Stimulated activated CD4-positive, alpha-beta T cell treated with anti-CD3 and anti-CD28 coated beads, Interleukin-1b, Interleukin-23, amount 100 ng/mL, for 24 hours (primary cell): ENCODE measurements around the gene C11orf24.
A peak's percentile ranks its signal among the peaks of the same experiment; 100 is the strongest.
"Not testable (repeated sequence)": the region's sequence is repeated elsewhere in the genome, so short reads cannot be mapped to it uniquely, and the experiment has no call there.

ENCODE experiments used
- DNase-seq, 4 experiments: peaks; one replicate each; pipeline ENCODE4 v3.0.0-alpha.2; 2020; ENCODE audit warnings: low read depth in 4 of 4, low spot score in 1 of 4

Gene C11orf24

DNA sequence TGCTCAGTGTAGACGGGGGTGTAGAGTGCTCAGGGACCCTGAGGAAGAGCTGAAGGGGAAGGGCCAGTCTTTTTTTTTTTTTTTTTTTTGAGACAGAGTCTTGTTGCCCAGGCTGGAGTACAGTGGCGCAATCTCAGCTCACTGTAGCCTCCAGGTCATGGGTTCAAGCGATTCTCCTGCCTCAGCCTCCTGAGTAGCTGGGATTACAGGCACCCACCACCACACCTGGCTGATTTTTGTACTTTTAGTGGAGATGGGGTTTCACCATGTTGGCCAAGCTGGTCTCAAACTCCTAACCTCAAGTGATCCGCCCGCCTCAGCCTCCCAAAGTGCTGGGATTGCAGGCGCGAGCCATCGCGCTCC, 27.7 kb upstream of the C11orf24 start:
- not testable (repeated sequence) for DNase-seq

DNA sequence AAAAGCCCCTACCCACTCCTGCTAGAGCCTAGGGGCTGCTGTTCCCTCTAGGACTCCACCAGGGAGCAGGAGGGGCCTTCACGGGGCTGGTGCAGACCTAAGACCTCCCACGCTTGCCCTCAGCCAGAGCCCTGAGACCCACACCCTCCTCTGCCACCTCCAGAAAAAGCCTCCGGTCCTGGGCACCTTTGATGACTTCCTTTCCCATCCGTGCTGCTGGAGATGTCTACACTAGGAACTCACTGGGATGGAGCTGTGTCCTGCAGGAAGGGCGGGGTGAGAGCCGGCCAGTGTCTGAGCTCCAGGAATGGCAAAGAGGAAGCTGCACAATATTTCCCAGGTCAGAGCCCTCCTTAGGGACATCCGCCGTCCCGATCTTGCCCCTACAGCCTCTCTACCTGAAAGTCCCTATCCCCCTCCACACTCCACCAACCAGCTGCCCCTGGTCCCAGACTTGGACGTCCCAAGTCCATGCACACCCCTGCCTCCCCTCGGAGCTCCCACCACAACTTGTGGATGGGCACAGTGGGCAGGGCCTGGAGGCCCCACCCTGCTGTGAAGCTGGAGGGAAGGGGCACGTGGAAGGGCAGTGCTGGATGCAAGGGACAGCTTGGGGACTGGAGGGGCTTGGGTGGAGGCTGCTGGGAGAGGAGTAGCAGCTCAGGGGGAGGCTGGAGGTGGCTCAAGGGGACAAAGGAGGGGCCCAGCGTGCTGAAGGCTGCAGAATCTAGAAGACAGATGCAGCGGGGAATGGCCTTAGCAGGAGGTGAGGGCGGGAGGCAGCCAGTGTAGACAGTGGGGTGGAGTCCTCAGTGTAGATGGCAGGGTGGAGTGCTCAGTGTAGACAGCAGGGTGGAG, 27.1 kb upstream of the C11orf24 start:
- no peak for DNase-seq

DNA sequence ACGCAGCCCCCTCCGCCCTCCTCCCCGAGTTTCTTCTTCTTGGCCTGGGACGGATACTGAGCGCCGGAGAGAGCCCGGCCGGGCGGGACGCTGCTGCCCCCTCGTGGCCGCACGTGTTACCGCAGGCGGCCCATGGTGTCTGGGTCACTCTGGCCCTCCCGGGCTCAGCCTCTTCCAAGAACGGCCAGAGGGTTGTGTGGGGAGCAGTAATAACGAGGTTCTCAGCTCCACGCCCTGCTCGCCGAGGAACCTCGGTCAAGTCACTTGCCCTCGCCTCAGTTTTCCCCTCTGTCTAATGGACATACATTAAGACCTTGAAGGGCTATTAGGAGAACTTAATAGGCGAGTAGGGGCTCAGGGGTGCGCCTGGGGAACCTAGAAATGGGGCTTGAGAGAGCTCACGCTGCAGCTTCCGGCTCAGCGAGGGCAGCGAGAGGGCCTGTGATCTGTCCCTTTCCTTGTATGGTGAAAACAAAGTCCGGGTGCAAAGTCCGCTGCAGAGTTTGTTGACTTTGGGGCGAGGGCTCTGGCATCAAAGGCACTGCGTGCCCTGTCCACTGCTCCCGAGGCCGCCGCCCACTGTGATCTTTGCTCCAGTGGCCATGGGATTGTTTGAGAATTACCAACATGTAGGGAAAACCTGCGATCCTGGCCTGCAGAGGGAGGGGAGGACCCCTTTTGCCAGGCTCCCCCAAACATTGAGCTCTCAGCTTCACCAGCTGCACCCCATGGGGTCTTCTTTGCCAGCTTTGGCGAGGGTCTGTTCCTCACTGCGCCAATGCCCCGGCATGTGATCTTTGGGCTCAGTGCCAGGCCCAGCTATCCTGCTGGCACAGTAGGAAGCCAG, 26.3 kb upstream of the C11orf24 start:
- DNase-seq, result peak; percentile 47 to 68 (median 58)

DNA sequence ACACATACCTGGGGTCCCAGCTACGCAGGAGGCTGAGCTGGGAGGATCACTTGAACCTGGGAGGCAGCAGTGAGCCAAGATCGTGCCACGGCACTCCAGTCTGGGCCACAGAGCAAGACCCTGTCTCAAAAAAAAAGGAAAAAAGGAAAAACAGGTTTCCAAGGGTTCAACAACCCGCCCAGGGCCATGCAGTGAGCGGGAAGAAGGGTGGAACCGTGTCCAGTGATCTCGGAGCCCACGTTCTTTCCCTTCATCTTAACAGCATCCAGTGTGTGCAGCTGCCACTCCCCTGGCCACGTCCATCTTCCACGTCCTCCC, 25.7 kb upstream of the C11orf24 start:
- no peak for DNase-seq

DNA sequence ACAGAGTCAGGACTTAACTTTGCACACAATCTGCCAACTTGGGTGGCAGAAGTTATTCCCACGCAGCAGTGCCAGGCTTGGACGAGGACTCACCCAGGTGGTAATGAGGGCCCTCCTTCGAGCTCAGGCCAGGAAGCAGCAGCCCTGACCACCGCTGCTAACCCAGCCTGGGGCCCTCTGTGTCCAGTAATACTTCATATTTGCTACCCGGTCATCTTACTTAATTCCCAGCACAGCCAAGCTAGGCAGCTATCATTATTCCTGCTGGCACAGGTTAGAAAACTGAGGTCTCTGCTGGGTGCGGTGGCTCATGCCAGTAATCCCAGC, 25.2 kb upstream of the C11orf24 start:
- DNase-seq, result no peak

DNA sequence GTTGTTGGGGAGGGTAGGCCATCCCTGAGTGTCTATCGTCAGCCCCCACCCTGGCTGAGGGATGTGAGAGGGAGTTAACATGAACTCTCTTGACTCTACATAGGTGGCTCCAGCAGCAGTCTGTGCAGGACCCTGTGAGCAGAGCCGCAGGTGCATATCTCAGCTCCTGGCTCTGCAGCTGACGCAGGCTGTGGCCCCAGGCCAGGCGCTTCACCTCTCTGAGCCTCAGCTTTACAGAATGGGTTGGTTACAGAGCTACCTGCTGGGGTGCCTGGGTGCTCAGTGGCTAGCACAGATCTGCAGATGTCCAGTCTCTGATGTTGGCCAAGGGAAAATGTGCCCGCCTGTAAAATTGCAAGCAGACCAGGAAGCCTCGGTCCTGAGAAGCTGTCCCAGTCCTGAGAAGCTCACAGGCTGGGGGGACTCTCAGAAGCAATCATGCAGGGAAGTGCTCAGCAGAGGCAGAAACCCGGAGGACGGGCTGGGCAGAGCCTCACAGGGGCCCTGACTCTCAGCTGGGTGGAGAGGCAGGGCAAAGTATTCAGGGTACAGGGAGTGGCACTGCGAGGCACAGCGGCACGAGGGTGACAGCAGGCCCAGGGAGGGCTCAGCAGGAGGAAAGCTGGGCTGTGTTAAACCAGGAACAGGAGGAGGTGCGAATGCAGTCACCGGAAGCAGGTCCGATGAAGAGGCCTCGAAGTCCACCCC, 24.7 kb upstream of the C11orf24 start:
- no peak for DNase-seq

DNA sequence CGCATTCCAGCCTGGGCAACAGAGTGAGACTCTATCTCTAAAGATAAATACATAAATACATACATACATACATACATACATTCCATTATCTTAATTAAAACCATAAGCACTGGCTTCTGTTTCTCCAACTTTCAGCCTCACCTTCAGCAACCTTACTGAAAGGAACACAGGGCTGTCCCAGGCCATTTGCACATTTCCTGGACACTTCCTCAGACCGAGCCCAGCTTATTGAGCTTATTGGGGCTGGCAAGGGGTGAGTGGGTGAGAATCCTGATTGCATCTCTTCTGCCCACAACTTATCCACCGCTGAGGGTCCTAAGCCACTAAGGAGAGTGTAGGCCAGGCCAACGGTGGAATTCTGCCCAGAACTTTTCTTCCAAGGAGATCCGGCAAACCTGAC, 24.2 kb upstream of the C11orf24 start:
- no peak for DNase-seq

DNA sequence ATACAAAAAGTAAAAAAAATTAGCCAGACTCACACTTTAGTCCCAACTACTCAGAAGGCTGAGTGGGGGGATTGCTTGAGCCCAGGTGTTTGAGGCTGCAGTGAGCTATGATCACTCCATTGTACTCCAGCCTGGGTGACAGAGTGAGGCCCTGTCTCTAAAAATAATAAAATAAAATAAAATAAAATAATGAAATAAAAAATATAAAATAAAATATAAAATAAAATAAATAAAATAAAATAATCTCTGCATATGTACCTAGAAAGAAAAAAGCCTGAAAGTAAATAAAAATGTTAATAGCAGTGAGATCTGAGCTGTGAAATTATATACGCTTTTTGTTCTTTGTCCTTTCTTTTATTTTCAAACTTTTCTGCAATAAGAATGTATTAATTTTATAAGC, 23.5 kb upstream of the C11orf24 start:
- no peak for DNase-seq

DNA sequence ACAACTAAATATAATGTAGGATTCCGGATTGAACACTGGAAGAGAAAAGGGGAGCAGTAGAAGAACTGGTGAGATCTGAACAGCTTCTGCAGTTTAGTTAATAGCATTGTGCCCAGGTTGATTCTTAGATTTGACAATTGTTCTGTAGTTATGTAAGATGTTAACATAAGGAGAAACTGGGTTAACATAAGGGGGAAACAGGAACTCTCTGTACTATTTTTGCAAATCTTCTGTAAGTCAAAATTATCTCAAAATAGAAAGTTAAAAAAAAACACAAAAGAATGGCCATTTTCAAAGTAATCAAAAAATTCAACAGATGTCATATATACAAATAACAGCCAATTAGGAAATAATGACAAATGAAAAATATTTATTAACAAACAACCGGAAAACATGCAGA, 21.9 kb upstream of the C11orf24 start:
- DNase-seq, result no peak

DNA sequence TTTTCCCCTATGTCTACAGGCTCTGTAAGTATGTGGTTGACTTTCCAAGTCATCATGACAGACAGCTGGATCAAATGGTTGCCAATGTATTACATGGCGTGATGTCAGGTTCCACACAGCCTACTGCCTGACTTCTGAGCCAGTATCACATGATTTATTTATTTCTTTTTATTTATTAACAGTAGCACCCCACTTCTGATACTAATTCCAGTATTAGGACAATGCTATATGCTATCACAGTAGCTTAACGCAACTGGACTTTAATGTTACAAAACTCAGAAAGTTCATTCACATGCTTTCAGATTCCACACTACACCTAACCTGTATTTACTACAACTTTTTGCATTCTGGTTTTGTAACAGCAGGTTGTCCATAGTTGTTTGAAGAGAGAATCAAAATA, 17.7 kb upstream of the C11orf24 start:
- no peak for DNase-seq

DNA sequence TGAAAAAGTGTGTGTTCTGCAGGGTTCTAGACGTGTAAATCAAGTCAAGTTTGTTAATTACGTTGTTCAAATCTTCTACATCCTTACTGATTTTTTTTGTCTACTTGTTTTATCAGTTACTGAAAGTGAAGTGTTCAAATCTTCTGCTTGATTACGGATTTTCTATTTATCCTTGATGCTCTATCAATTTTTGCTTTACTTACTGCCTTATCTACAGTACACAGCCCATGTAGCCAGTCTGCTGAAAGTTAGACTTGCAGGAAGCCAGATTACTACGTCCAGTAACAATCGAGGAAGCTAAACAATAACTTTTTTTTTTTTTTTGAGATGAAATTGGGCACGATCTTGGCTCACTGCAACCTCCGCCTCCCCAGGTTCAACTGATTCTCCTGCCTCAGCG, 15.6 kb upstream of the C11orf24 start:
- no peak for DNase-seq

DNA sequence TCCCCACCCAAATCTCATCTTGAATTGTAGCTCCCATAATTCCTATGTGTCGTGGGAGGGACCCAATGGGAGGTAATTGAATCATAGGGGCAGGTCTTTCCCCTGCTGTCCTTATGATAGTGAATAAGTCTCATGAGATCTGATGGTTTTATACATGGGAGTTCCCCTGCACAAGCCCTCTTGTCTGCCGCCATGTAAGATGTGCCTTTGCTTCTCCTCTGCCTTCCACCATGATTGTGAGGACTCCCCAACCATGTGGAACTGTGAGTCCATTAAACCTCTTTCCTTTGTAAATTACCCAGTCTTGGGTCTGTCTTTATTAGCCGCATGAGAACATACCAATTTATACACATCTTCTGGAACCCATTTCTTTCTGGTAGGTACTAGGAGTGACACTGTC, 12.8 kb upstream of the C11orf24 start:
- not testable (repeated sequence) for DNase-seq

DNA sequence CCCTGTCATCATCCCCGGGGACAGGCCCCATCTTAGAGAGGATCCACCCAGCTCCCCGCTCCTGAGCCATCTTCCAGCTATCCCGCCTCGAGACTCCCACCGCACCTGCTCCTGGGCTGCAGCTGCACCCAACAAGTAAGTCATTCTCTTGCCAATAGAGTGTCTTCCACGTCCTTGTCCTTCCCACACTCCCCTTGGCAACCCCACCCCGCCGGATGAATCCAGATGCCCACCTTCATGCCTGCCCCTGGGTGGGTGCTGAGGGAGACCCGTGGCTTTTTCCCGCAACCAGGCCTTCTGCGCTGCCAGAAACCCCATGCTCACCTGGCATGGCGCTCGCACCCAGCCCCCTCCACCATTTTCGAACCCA, 11.1 kb upstream of the C11orf24 start:
- DNase-seq, result no peak

DNA sequence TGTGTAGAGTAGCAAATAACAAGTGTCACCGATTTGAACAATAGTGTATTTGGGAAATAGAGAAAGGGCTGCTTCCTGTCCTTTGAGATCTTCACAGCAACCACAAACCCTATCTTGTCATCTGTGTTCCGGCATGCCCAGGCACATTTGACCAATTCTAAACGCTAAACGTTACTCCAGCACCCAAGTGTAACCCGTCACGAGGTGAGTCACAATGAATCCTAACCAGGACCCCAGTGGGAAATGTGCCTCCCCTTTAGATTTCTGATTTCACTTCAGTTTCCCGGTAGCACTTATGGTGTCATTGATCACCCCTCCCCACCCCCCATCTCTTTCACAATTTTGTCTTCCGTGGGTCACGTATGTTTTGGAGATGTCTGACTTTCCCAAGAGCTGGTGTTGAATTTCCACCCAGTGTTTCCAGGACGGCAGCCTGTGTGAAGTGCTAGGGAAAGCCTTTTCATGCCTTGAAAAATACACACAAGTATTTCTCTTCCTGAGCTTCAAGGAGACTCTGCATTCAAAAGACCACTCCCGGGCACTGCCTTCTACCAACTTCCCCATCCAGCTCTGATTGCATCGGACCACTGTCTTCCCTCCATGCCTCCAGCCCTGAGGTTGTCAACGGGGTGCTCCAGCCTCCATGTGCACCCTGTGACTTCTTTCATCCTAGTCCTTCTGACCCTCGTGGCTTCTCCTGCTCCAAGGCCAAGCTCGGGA, 10.5 kb upstream of the C11orf24 start:
- peak in 2 of 4 experiments; percentile 7 to 31 for DNase-seq

DNA sequence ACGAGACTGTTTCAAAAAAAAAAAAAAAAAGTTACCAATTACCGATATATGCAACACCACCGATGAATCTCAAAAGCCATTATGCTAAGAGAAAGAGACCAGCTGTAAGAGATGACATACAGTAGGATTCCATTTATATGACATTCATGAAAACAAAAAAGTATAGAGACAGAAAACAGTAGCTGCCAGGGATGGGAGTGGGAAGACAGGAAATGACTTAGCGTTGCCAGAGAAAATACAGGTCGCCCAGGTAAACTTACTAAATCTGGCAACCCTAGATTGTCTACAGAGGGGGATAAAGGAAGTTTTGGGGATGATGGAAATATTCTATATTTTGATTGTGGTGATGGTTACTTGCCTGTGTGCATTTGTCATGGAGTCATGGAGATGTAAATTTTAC, 7.9 kb upstream of the C11orf24 start:
- no peak for DNase-seq

DNA sequence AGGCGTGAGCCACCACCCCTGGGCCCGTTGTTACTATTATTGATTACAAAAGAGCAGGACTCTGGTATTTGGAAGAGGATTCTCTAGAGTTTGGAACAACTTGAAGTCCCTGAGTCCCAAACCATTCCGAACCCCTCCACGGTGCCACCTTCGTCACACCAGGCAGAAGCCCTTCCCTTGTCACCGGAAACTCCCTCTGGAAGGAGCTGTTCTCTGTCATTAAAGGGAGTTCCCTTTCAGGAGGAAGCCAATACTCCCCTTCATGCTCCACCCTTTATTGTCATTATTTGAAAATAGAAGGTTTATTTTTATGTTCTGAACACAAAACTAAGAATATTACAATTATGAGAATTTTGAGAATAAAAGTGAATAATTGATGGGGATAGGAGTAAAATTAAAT, 5.1 kb upstream of the C11orf24 start:
- no peak for DNase-seq

DNA sequence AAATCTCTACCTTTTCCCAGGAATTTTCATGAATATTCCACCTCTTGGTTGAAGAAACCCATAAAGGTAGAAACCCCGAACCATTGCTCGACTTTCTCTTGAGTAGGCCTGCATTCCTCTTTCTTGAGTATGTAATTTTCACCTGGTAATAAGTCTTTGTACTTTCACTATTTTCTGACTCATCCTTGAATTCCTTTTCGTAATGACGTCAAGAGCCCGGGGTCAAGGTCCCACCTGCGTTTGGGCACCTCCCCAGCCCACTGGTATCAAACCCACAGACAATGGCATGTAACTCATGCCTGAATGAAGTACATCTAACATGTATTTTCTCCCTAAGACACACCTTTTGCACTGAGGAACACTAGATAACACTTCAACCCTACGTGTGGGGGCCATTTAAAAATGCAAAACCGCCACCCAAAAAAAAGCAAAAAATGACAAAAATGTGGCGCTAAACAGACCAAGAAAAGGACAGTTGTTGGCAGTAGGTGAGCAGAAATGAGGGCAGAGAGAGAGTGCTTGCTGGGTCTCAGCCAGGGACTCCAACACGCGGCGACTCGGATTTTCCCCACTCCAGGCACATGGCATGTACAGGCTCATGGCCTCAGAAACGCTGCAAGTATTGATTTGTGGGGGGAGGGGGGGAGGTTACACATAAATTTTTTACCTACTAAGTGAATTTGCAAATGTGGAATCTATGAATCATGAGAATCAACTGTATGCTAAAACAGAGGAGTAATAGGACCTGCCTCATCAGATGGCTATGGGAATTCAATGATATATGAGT, 4.1 kb upstream of the C11orf24 start:
- peak in 2 of 4 experiments; percentile 18 to 30 for DNase-seq

DNA sequence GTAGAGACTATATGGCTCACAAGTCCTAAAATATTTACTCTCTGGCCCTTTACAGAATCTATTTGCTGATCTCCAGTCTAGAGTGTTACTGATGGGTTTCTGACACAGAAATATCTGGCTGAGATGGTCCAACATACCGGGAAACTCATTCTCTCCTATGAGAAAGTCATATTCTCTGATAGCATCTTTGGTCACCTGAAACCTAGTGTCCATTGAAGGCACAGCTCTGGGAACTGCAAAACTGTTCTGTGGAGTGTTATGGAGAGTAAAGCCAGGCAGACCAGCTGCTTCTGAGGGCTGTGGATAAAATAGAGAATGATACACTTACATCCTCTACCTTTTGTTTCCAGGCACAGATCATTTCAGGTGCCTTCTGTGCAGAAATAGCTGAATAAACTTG, 2.5 kb upstream of the C11orf24 start:
- DNase-seq, result no peak

DNA sequence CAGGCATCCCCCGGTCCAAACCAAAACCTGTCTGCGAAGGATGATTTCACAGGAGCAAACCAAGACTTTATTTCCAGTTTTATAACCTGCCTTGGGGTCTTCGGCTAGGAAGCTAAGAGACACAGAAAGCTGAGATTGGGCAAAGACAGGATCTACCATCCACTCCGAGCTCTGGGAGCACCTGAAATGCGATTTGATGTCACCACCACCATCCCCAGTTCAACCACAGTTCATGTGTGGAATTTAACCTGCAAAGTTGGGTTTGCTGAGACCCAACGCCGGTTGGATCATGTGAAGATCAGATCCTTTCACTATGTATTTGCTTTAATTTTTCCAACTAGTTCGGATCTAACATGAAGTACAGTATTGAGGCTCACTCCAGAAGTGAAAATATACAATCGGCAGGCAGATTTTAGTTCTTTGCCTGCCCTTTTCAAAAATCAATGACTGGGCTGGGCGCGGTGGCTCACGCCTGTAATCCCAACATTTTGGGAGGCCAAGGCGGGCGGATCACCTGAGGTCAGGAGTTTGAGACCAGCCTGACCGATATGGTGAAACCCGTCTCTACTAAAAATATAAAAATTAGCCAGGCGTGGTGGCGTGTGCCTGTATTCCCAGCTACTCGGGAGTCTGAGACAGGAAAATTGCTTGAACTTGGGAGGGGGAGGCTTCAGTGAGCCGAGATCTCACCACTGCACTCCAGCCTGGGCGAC, 1.4 kb upstream of the C11orf24 start:
- DNase-seq, result no peak
